Peyer's patch (tissue), 4 donors: ENCODE data around the gene ERC1. TPM values are rescaled to one million over a fixed set of nuclear protein-coding genes. Genes with fewer than 3 reads are reported as not detected.

Experiments
- DNase-seq, 3 donors: peaks; one replicate each; pipeline ENCODE4 v3.0.0-alpha.2; 2017 to 2019
- H3K27ac ChIP-seq, 4 donors: fragments of 200-600 bp; sonication (generic); one replicate each; pipeline ENCODE4 v1.5.1; 2016 to 2019
- H3K27me3 ChIP-seq, 2 donors: fragments of 200-600 bp; sonication (generic); one replicate each; pipeline ENCODE4 v1.5.1; 2019
- H3K36me3 ChIP-seq, 3 donors: fragments of 200-600 bp; sonication (generic); one replicate each; pipeline ENCODE4 v1.5.1; 2016 to 2019
- H3K4me1 ChIP-seq, 4 donors: fragments of 200-600 bp; sonication (generic); one replicate each; pipeline ENCODE4 v1.5.1; 2016 to 2019
- H3K4me3 ChIP-seq, 4 donors: fragments of 200-600 bp; sonication (generic); 1 replicate in 3 of 4; 2 replicates in 1 of 4; pipeline ENCODE4 v1.5.1; 2016 to 2019; ENCODE audit warnings: mild to moderate bottlenecking in 1 of 4
- H3K9me3 ChIP-seq, 4 donors: fragments of 200-600 bp; sonication (generic); one replicate each; pipeline ENCODE4 v1.5.1; 2016 to 2019; ENCODE audit warnings: mild to moderate bottlenecking in 1 of 4
- CTCF ChIP-seq, 6 experiments: fragments of 450-650 bp in 4 of 6; fragments of 200-600 bp in 2 of 6; sonication (generic) in 1 of 6; IDR thresholded peaks; one replicate each; pipeline ENCODE4 v1.5.1; 2017 to 2019; ENCODE audit warnings: antibody characterized with exemption in 6 of 6, mild to moderate bottlenecking in 3 of 6, moderate library complexity in 1 of 6
- POLR2A ChIP-seq, 2 donors: fragments of 450-650 bp; IDR thresholded peaks; one replicate each; pipeline ENCODE4 v1.5.1; 2017; ENCODE audit warnings: antibody characterized with exemption in 2 of 2, mild to moderate bottlenecking in 2 of 2, moderate library complexity in 2 of 2
- total RNA-seq, 4 donors: library from RNA; depleted of rRNA; stranded (reverse); fragments of >200 nt; gene quantifications; one replicate each; pipeline ENCODE4 v1.1.0, GENCODE V29; 2016

Gene ERC1
- total RNA-seq, 4 donors from 2014 or later, result 26.5 to 184 (median 31.7) TPM

- Histone ChIP-seq H3K36me3 (peaks cover 0 to 5% (median 0%) of the 10 kb centered on the region in 3 donors), H3K27me3 (no peaks in the 10 kb centered on the region), H3K27ac (no peak overlapping the region), H3K4me3 (no peak overlapping the region), H3K4me1 (no peaks in the 10 kb centered on the region), H3K9me3 (no peaks in the 10 kb centered on the region)
- TF ChIP-seq POLR2A (IDR thresholded peaks at IDR 0.05), result no peak
- TF ChIP-seq CTCF (IDR thresholded peaks at IDR 0.05), result no peak
- DNase-seq, result no peak
Measured at GRCh38 chr12:1377117-1377516, 386.1 kb downstream of the ERC1 start.

GRCh38 chr12:1377681-1378080 lies 386.7 kb downstream of the ERC1 start:
- no peaks in the 10 kb centered on the region for H3K9me3 ChIP-seq
- no peaks in the 10 kb centered on the region for H3K27me3 ChIP-seq
- no peak for DNase-seq
- TF ChIP-seq POLR2A (IDR thresholded peaks at IDR 0.05) (no peak), CTCF (IDR thresholded peaks at IDR 0.05) (no peak)
- H3K36me3 ChIP-seq, result peaks cover 0 to 5% (median 0%) of the 10 kb centered on the region in 3 donors
- H3K4me1 ChIP-seq, result no peaks in the 10 kb centered on the region
- no peak overlapping the region for H3K27ac ChIP-seq
- no peak overlapping the region for H3K4me3 ChIP-seq

- no peak overlapping the region for H3K4me3 ChIP-seq
Measured at GRCh38 chr12:1380171-1380851, 389.3 kb downstream of the ERC1 start.

GRCh38 chr12:1382151-1382550 lies 391.1 kb downstream of the ERC1 start:
- H3K4me1 ChIP-seq, result no peaks in the 10 kb centered on the region
- H3K27ac ChIP-seq, result no peak overlapping the region
- no peak for TF ChIP-seq CTCF (IDR thresholded peaks at IDR 0.05)
- TF ChIP-seq POLR2A (IDR thresholded peaks at IDR 0.05), result no peak
- H3K4me3 ChIP-seq, result no peak overlapping the region
- H3K9me3 ChIP-seq, result no peaks in the 10 kb centered on the region
- no peak for DNase-seq
- no peaks in the 10 kb centered on the region for H3K27me3 ChIP-seq
- H3K36me3 ChIP-seq, result no peaks in the 10 kb centered on the region

More at GRCh38 chr12:1380171-1380851, 389.3 kb downstream of the ERC1 start:
- H3K27ac ChIP-seq, result no peak overlapping the region
- TF ChIP-seq CTCF (IDR thresholded peaks at IDR 0.05) (no peak), POLR2A (IDR thresholded peaks at IDR 0.05) (no peak)
- H3K36me3 ChIP-seq, result peaks cover 0 to 5% (median 0%) of the 10 kb centered on the region in 3 donors
- H3K9me3 ChIP-seq, result no peaks in the 10 kb centered on the region
- H3K27me3 ChIP-seq, result no peaks in the 10 kb centered on the region
- H3K4me1 ChIP-seq, result no peaks in the 10 kb centered on the region
- DNase-seq, result no peak

GRCh38 chr12:1382826-1383225 lies 391.8 kb downstream of the ERC1 start:
- no peak overlapping the region for H3K4me3 ChIP-seq
- DNase-seq, result no peak
- H3K27ac ChIP-seq, result no peak overlapping the region
- H3K27me3 ChIP-seq, result no peaks in the 10 kb centered on the region
- no peaks in the 10 kb centered on the region for H3K36me3 ChIP-seq
- H3K9me3 ChIP-seq, result no peaks in the 10 kb centered on the region
- H3K4me1 ChIP-seq, result no peaks in the 10 kb centered on the region
- no peak for TF ChIP-seq POLR2A (IDR thresholded peaks at IDR 0.05)
- no peak for TF ChIP-seq CTCF (IDR thresholded peaks at IDR 0.05)
